HG03521 (cell line): ENCODE measurements around the gene ST3GAL4.
"Not testable (repeated sequence)": the region's sequence is repeated elsewhere in the genome, so short reads cannot be mapped to it uniquely, and the experiment has no call there.

Source experiments
- ATAC-seq: cut with Tn5 transposase; IDR thresholded peaks from one replicate; pipeline ENCODE4 v1.9.1; 2021; ENCODE audit warnings: mild to moderate bottlenecking, moderate library complexity; ENCODE audit not compliant: unreplicated experiment

Gene ST3GAL4

DNA sequence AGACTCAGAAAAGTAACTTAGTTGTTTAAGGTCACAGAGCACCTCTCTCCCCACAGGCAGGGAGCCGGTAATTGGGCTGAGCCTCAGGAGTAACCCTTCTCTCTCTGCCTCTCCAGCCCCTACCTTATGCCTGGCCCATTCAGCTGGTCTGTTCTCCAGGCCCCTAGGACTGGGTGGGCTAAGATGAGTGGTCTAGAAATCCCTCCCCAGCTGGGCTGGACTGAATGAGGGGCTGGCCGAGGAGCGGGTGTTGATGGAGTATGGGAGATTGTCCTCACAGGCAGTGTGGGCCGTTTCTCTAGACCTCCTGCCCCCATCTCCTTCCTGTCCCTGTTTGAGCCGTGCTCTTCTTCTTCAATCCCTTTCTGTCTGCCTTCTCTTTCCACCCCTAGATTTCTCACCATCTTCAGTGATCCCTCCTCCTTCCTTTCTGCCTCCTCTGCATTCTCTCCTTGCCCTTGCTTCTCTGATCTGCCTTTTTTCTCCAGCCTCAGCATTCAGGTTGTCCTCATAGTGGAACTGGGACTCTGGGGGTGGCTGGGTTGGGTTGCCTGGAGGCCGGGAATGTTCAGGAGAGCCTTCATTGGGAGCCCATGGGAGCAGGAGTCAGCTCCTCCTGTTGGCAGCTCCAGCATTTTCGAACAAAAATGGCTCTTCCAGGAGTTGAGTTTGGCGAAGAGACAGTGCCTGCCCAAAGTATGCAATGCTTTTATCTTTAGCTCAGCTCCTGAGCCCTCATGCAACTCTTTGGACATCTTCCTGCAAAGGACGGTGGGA, 7.6 kb downstream of the ST3GAL4 start:
- no peak for ATAC-seq

DNA sequence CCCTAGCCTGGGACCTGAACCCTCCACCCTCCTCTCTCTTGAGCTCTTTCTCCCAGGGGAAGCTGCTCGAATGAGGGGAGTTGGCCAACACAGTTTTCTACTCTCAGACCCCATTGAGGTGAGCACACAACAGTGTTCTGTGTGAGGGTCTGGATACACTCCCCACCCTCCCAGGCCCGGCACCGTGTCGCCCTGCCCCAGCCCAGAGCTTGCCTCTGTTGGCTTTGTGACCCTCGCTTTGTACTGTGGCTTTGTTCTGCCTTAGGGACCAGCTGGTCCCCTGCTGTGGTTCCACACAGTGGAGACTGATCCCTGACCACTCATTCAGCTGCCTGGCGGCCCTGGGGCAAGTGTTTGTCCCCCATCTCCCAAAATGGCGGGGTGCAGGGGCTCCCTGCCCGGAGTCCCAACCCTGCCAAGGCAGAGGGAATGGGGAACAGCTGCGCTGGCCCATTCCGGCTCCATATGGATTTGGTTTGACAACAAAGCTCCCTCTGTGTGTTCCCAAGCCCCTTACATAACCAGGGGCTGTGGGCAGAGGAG, 8.3 kb downstream of the ST3GAL4 start:
- ATAC-seq, result no peak

DNA sequence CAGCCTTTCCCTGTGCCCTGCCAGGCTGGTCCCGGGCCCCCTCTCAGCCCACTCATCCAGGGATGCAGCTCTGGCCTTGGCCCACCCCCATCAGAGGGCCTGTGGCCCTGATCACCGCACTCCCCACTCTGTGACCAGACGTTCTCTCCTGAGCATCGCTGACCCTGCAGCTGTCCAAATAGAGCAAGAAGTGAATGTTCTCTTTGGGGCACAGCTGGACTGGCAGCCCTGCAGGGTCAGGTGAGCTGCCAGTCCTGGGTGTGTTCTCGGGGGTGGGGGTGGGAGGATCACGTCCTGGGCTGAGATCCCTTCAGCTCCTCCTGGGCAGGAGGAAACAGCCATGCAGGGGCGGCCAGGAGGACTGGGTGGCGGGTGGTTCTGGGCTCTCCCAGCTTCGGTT, 9.2 kb downstream of the ST3GAL4 start:
- not testable (repeated sequence) for ATAC-seq

DNA sequence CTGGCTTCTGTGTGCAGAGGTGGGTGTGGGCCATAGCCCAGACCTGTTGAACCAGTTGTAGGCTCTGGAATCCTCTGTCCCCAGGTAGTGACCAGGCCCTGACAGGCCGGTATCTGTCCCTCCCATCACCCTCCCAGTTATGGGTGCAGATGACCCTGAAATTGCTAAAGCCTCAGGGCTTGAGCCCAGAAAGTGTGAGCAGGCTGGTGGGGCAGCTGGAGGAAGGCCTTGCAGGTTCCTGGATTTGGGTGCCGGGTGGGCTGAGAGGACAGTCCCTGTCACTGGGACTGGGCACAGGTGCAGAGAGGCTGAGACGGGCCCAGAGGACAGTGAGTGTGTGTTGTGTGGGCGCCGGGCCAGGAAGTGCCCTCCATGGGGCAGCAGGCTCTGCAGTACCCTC, 10.0 kb downstream of the ST3GAL4 start:
- ATAC-seq, result not testable (repeated sequence)

DNA sequence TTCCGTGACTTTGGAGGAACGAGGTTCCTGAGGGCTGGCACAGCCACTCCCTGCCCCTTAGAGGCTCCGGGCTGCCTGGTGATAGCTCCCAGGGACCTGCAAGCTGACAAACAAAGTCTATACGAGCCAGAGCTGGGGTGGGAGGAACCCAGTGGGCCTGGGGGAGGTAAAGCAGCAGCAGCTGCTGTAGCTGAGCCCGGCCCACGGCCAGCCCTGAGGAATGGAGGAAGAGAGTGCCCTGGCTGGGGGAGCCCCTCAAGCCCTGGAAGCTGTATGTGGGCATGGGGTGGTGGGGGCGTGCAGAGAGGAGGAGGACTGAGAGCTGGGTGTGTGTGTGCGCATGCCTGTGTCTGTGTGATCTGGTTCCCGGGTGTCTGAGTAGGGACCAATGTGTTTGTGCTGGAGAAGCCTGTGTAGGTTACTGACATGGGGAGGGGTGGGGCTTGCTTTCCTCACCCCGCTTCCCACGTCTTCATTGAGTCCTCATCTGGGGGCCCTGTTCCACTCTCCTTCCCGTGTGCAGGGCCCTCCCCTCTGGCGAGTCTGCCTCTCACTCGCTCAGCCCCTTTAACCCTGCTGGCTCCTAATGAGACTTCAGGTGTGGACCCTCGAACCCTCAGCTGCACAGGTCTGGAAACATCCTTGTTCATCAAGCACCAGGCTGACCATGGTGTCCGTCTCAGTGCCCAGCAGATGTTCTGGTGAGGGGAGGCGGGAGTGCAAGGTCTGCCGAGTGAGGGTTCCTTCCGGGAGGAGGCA, 10.8 kb downstream of the ST3GAL4 start:
- ATAC-seq, result no peak

DNA sequence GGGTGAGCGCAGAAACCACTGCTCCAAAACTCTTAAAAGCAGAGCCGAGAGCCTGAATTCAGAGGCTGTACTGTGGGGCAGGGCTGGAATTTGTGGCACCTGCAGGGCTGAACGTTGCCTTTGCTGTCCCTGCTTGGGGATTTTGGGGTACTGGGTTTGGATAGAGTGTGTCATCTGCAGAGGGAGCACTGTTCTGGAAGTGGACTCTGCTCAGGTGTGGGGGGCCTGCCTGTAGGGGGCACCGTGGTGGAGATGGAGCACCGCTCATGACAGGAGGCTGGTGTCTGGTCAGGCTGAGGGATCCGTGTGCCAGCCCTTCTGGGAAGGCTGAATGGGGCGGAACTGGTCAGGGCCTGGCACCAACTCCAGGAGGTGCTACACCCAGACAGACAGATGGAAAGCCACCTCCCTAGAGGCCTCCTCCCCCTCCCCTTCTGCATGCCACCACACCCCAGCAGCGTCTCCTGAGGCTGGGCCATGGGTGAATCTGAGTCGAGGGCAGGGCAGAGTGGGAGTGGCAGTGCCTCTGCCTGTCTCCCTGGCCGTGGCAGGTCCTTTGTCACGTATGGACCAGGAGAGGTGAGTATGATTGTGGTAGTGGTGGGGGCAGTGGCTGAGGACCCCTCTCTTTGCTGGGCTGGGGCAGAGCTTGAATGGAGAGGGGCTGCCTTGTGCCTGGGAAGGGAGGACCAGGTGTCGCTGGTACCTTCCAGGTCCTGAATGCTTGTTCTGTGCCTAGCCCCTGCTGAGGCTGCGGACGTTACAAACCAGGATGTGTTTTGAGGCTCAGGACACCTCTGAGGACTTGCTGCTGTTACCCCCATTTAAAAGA, 11.6 kb downstream of the ST3GAL4 start:
- ATAC-seq, result not testable (repeated sequence)

DNA sequence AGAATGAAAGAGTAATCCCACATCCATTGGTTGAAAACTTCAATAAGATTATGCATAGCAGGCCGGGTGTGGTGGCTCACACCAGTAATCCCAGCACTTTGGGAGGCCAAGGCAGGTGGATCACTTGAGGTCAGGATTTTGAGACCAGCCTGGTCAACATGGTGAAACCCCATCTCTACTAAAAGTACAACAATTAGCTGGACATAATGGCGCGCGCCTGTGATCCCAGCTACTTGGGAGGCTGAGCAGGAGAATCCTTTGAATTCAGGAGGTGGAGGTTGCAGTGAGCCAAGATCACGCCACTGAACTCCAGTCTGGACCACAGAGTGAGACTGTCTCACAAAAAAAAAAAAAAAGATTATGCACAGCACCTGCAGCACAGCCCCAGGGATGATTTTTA, 12.3 kb downstream of the ST3GAL4 start:
- not testable (repeated sequence) for ATAC-seq

DNA sequence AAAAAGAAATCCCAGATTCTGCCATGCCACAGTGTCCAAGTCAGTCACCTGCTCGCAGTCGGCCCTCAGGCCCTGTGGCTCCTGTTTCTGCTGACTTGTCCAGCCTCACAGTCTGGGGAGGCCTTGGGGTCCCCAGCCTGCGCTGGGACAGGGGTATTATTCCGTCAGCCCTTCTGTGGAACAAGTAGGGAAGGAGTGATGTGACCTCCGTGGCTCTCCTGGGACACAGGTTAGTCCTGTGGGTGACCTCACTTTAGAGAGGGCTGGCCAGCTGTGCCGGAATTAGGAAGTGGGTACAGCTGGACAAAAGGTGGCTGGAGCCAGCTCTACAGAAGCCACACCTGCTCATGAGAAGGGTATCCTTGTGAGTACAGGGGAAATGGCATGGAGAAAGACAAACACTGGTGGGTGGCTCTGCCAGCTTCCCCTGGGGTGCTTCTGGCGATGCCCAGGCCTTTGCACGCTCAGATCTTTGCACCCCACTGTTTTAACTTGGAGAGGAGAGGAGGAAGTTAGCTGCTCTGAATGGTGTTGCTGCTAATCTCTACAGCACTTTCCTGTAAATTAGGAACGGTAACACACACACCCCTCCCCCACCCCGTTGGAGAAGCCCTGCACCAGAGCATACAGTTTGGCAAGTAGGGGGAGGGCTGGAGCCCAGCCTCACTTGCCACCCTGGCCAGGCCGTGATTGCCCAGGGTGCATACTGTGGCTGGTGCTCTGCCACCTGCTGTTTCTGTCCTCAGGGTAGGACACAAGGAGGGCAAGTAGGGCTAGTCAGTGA, 13.0 kb downstream of the ST3GAL4 start:
- ATAC-seq, result not testable (repeated sequence)

DNA sequence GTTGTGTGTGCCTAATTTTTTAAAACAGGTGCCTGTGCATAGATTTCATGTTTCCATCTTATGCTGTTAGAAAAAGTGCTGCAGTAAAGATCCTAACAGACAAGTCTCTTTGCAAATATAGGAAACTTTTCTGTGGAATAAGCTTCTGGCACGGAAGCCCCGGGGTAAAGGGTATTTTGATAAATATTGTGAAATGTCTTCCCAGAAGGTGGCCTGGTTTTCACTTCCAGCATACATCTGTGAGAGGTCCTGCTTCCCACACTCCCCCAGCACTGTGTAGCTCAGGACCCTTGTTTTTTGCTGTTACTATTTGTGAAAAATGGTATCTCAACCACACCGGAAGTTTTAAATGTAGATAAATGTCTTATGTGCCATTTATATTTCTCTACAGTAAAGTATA, 14.5 kb downstream of the ST3GAL4 start:
- no peak for ATAC-seq

DNA sequence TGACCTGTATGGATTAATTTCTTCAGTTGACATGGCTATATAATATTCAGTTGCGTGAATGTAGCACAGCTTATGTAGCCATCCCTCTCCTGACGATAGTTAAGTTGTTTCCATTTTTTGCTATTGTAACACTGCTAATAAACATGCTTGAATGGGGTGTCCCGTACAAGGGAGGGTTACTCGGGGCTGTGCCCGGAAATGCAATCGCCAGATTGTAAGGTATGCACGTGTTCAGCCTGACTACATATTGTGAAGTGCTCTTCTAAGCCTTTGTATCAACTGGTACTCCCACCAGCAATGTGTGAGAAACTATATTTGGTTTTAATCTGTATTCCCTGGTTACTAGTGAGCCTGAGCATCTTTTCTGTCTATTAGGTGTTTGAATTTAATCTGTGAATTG, 16.1 kb downstream of the ST3GAL4 start:
- ATAC-seq, result no peak

DNA sequence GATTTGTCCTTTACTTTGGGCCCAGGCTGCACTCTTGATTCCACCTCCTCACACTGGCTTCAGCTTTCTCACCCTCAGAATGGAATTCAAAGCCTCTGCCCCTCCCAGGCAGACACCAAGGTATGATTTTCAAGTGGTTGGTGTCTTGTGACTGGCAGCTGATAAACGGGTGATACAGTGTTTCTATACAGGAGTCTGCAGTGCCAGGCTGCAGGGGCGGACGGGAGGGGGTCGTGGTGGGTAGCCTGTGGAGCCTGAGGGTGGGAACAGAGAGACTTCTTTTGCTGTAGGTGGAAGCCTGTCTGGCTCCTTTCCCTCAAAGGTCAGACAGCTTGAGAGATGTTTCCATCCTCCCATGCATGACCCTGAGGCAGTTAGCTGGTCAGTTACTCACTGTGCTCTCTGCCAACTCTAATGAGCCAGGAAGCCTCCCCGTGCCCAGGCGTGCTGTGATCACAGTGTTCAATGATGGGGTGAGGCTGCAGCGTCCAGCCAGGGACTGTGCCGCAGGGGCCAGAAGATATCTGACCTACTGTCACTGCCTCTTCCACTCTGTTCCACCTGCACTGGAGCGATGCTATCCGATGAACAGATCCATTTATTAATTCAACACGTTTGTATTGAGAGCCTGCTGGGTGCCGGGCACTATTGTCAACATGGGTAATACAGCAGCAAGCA, 18.0 kb downstream of the ST3GAL4 start:
- ATAC-seq, result not testable (repeated sequence)

DNA sequence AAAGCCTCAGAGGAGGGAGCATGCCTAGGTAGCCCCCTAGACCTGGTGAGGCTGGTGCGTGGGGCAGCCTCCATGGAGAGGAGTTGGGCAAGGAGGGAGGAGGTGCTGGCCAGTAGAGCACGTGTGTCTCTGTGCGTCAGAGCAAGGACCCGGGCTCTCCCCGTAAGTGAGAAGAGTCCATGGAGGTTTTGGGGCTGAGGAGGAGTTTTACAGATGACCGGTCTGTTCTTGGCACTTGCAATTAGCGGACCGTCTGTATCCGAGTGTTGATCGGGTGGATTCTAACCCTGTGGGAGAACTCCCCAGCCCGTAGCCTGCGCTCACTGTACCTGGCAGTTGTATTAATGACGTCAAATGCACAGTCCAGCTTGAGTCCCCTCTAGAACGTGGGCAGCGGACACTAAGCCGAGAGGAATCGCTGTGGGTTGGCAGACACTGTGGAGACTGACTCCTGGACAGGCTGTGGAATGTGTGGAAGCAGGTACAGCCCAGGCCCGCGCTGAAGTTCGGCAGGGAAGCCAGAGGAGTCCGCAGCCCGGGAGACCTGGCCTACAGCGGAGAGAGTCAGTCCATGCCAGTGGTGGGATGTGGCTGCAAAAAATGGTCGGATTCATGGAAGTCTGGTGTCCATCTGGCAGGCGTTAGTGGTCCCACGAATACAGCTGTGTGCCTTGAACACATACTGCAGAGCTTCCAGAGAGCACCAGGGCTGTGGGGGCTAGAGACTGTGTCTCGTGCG, 19.2 kb downstream of the ST3GAL4 start:
- ATAC-seq, result not testable (repeated sequence)

DNA sequence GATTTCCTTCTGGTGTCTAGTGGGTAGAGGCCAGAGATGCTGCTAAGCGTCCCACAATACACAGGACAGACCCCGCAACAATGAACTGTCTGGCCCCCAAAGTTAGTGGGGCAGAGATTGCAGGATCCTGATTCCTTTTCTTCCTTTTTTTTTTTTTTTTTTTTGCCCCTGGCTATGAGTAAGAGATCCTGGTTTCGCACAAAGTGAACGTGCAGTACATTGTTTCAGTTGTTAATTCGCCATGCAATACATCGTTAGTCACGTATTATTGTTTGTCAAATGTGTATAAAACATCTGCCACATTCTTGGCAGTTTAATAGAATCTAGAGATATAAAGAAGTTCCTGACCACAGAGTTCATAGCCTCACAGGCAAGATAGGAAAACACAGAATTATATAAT, 20.2 kb downstream of the ST3GAL4 start:
- no peak for ATAC-seq

DNA sequence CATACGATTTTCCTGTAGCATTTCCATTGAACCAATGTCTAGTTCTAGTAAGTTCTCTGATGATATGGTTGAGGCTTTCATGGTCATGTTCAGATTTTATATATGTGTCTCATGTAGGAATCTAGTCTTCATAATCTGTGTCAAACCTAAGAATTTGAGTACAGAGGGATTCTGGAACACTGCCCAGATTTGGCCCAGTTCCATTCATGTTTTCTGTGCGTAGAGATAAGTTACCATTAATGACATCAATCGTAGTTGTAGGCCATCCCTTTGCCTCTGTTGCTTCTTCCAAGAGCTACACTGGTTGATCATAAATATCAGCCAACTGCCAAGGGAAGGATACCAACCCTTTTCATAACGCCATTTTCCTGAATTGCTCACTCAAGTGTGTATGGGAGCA, 23.3 kb downstream of the ST3GAL4 start:
- no peak for ATAC-seq

DNA sequence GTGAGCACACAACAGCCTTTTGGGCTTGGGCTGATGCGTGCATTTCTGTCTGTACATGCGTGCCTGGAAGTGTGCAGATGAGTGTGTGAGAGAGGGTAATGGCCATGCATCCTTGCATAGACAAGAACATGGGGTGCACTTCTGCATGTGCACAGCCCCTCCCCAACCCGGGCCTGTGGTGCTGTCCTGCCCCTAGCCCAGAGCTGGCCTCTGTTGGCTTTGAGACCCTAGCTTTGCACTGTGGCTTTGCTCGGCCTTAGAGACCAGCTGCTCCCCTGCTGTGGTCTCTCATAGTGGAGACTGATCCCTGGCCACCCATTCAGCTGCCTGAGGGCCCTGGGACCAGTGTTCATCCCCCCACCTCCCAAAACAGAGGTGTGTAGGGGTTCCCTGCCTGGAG, 25.4 kb downstream of the ST3GAL4 start:
- no peak for ATAC-seq

DNA sequence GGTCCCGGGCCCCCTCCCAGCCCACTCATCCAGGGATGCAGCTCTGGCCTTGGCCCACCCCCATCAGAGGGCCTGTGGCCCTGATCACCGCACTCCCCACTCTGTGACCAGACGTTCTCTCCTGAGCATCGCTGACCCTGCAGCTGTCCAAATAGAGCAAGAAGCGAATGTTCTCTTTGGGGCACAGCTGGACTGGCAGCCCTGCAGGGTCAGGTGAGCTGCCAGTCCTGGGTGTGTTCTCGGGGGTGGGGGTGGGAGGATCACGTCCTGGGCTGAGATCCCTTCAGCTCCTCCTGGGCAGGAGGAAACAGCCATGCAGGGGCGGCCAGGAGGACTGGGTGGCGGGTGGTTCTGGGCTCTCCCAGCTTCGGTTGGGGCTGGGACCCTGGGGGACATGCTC, 26.5 kb downstream of the ST3GAL4 start:
- ATAC-seq, result not testable (repeated sequence)

DNA sequence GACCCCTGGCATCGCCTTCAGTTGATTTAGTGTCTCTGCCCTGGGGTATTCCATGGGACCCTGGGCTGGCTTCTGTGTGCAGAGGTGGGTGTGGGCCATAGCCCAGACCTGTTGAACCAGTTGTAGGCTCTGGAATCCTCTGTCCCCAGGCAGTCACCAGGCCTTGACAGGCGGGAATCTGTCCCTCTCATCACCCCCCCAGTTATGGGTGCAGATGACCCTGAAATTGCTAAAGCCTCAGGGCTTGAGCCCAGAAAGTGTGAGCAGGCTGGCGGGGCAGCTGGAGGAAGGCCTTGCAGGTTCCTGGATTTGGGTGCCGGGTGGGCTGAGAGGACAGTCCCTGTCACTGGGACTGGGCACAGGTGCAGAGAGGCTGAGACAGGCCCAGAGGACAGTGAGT, 27.2 kb downstream of the ST3GAL4 start:
- not testable (repeated sequence) for ATAC-seq

DNA sequence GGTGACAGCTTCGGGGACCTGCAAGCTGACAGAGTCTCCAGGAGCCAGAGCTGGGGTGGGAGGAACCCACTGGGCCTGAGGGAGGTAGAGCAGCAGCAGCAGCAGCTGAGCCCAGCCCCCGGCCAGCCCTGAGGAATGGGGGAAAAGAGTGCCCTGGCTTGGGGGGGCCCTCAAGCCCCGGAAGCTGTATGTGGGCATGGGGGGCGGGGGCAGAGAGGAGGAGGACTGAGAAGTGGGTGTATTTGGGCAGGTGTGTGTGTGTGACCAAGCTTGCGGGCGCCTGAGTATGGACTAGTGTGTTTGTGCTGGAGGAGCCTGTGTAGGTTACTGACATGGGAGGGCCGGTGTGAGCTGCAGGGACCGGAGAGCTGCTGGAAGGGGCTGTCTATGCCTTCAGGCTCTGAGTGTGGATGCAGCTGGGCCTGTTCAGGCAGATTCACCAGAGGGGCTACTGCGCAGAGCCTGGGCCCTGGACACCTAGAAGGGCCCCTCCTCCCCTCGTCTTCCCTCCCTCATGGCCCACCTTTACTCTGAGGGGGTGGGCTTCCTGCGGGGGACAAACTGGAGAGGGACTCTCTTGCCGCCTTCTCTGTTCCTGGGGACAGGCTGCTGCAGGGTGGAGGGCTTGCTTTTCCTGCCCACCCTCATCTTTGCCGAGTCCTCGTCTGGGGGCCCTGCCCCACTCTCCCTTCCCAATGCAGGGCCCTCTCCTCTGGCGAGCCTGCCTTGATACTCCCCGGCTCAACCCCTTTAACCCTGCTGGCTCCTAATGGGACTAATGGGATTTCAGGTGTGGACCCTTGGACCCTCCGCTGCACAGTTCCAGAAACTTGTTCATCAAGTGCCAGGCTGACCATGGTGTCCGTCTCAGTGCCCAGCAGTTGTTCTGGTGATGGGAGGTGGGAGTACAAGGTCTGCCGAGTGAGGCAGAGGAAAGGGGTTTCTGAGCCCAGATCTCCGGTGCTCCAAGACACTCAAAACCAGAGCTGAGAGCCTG, 28.2 kb downstream of the ST3GAL4 start:
- ATAC-seq, result no peak
